Neuron (in vitro differentiated cells): ENCODE measurements around the gene TSPAN17.

Experiments
- H2AFZ ChIP-seq: one replicate; pipeline ENCODE4 v1.6.1; 2013; ENCODE audit warnings: low read depth, mild to moderate bottlenecking, inconsistent platforms, low read length, moderate library complexity
- H3K27me3 ChIP-seq: one replicate; pipeline ENCODE4 v1.6.1; 2013; ENCODE audit warnings: low read length; ENCODE audit not compliant: insufficient read depth
- H3K36me3 ChIP-seq: one replicate; pipeline ENCODE4 v1.6.1; 2013; ENCODE audit warnings: low read length; ENCODE audit not compliant: insufficient read depth
- H3K4me1 ChIP-seq: one replicate; pipeline ENCODE4 v1.6.1; 2013; ENCODE audit warnings: low read length; ENCODE audit not compliant: insufficient read depth
- H3K4me3 ChIP-seq: 2 replicates; pipeline ENCODE4 v1.5.1; 2013; ENCODE audit warnings: mild to moderate bottlenecking, low read length, moderate library complexity
- H3K9me3 ChIP-seq: one replicate; pipeline ENCODE4 v1.6.1; 2013; ENCODE audit warnings: low read length

The TSPAN17 gene

DNA sequence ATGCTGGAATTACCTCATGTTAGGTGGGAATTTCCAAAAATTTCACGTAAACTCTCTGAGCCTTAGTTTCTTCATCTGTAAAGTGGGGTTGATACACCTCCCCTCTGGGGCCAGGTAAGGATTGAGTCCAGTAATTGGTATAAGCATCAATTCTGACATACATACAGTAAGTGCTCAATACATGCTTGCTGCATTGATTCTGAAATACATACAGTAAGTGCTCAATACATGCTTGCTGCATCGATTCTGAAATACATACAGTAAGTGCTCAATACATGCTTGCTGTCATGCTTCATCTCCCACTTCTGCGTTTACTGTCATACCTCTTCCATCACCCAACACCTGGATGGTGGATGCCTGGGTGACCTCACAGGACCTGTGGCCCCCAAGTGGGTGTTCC, 57.1 kb downstream of the TSPAN17 start:
- H3K27me3 ChIP-seq: peaks cover 21% of the 10 kb centered on the region
- no peaks in the 10 kb centered on the region for H3K36me3 ChIP-seq
- no peak overlapping the region for H2AFZ ChIP-seq
- no peak overlapping the region for H3K4me3 ChIP-seq
- H3K4me1 ChIP-seq: peaks cover 8% of the 10 kb centered on the region
- H3K9me3 ChIP-seq: no peaks in the 10 kb centered on the region

DNA sequence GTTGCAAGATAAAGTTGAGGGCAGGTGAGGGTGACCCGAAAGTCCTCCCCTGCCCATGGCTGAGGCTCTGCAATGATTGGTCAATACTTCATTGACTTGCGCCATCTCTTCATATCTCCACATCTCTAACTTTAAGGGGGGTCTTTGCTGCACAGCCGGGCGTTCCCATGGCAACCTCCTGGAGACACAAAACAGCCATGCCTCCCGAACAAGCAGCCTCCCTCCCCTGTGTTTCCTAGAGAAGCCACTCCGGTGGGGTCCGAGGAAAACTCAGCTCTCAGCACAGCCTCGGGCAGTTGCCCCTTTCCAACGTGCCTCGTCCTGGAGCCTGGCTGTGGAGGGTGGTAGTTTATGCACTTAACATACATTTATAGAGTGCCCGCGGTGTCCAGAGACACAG, 57.5 kb downstream of the TSPAN17 start:
- H3K4me3 ChIP-seq: no peak overlapping the region
- peaks cover 26% of the 10 kb centered on the region for H3K27me3 ChIP-seq
- H3K4me1 ChIP-seq: peaks cover 8% of the 10 kb centered on the region
- H2AFZ ChIP-seq: no peak overlapping the region
- H3K36me3 ChIP-seq: no peaks in the 10 kb centered on the region
- no peaks in the 10 kb centered on the region for H3K9me3 ChIP-seq
